Right ventricle myocardium inferior (tissue), 1 donor: ENCODE measurements around the gene TTC39B. TPM values are rescaled to one million over a fixed set of nuclear protein-coding genes. Genes with fewer than 3 reads are reported as not detected.

ENCODE experiments used
- ATAC-seq: fragments of 200-7000 bp; cut with Tn5 transposase; one replicate; pipeline ENCODE4 v1.9.1; 2020; ENCODE audit warnings: mild to moderate bottlenecking, moderate library complexity
- DNase-seq: peaks from one replicate; pipeline ENCODE4 v3.0.0; 2021; ENCODE audit errors: missing footprints
- intact Hi-C: fragments of 100-400 bp; cut with DNase I; formaldehyde crosslinking; loops from one replicate; pipeline ENCODE4 v1.11.0; 2022
- total RNA-seq: library from RNA; stranded (reverse); fragmentation: NEBNext Ultra II Directional; extraction: Animal tissue kit (Norgen Biotek cat#: 25700); gene quantifications from one replicate; pipeline ENCODE4 v1.2.1, GENCODE V29; 2021
- donor health status: DM: no; HTN: yes; CAD: no; lungs with severe emphysema.

The TTC39B gene
- total RNA-seq, 1 donor from 2014 or later: 1.9 TPM

DNA sequence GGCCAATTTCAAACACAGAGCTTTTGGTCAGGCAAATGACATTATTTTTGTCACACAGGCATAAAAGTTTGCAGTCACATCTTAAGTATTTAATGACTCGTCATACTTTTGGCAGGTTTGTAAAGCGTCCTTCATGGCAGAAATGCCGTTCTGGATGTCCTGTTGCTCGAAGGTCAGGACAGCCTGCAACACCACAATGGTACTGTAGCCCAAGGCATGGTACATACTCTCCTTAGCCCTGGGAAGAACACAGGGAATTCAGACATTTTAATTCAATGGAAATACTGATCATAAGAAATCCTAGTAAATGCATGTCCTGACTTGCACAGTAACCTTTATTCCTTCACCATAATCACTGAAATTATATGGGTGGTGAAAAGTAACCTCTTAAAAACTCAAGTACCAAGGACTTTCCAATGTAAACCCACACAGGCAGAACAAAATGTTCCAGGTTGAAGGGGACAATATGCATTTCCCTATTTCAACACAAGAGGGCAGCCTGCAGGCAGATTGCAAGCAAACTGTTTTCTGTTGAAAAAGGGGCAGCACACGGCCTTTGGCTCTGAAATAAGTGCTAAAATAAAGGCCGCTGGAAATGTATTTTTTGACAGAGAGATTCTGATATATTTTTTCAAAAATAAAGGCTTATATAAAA, 95.7 kb downstream of the TTC39B start:
- intact Hi-C loops: loop anchor here (2.0 to 5.0 kb wide), 3 partner anchors 96 to 396 kb away; partner anchors contain the start of genes SNAPC3 and TTC39B
- DNase-seq (no peak), ATAC-seq (peak; percentile 48)

DNA sequence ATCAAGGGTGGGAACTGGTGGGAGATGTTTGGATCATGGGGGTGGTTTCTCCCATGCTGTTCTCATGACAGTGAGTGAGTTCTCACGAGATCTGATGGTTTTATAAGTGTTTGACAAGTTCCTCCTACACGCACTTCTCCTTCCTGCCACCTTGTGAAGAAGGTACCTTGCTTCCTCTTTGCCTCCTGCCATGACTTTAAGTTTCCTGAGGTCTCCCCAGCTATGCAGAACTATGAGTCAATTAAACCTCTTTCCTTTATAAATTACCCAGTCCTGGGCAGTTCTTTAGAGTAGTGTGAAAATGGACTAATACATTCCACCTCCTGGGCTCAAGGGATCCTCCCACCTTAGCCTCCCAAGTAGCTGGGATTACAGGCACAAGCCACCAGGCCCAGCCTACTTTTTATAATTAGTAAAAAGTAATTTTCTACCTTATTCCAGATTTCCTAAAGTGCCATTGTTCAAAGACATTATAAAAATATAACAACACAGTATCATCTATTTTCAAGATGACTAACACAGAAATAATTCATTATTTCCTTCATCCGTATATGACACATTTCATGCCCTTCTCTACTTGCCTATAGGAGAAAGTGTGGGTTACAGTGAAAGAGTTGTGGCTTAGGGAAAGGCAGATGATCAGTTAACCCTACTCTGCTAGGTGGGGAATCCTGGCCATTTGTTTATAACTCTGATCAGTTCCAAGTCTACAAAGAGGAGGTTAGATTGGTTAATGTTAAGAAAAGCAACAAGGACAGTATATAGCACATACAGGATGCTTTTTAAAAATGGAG, 99.9 kb downstream of the TTC39B start:
- no peak for DNase-seq
- no peak for ATAC-seq
- intact Hi-C loops: no loop called here

DNA sequence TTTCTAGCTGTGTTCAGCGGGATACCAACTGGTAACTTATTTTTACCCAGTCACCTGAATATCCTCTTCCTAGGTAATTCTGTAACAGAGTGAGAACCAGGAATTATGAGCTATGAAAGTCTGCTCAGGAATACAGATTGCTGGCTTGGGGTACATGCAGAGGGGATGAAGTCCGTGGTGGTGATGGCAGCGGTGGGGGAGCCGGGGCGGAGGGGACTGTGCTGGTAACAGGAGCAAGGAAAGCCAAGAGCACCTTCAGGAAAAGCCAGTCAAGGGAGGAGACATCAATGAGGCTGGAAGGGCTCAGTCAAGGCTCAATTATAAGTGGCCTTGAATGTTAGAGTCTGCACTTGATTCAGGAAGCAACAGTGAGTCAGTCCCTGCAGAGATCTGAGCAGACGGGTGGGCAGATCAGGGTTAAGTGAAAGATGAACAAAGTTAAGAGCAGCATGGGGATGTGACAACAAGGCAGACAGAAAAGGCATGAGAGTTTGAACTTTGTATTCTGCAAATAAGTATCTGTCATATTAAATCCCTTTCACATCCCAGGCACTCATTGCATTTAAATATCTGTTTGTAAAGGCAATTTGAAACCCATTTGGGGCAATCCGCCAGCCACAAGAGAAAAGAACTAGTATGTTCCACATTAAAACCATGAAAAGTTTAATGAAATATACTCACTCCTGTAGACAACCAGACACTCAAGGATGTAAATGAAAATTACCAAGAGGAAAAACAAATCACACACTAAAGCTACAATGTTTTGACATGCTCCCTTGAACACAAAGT, 101.2 kb downstream of the TTC39B start:
- no peak for ATAC-seq
- intact Hi-C loops: no loop called here

DNA sequence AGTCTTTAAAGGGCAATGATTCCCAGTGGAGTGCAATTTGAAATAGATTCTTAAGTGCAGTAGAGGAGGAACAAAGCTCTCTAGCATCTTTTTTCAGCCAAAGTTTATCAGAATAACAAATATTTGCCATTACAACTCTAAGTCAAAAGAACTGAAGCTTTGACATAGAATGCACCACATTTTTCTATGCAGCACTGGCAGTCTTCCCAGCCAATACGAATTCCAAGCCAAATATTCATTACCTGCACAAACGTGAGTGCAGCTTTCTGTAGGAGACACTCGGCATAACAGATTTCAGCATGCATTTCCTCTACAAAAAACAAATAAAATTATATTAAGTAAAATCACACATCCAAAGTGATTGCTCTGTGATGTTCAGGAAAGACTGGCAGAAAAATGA, 103.4 kb downstream of the TTC39B start:
- no peak for ATAC-seq
- intact Hi-C loops: loop anchor here (1.0 kb wide), 1 partner anchor 12 kb away; no protein-coding TSS in a partner anchor

More for the DNA sequence above, 101.2 kb downstream of the TTC39B start:
- DNase-seq: no peak

DNA sequence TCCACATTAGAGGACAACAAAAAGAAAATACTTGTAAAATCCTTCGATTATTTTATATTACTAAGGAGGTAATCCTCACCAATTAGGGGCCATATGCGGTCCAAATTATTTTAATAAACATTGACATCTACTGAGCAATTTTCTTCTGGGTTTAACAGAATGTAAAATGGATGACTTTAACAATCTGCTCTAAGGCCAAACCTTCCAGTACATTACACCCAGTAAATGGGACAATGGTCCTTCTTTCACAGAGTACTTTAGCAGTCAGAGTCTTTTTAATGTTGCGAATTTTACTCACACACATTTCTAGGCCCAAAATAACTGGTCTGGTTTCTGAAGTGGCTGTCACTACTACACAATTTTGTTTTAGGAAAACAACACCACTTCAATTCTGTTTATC, 106.9 kb downstream of the TTC39B start:
- ATAC-seq (no peak), DNase-seq (no peak)
- intact Hi-C loops: no loop called here

More for the DNA sequence above, 103.4 kb downstream of the TTC39B start:
- no peak for DNase-seq

DNA sequence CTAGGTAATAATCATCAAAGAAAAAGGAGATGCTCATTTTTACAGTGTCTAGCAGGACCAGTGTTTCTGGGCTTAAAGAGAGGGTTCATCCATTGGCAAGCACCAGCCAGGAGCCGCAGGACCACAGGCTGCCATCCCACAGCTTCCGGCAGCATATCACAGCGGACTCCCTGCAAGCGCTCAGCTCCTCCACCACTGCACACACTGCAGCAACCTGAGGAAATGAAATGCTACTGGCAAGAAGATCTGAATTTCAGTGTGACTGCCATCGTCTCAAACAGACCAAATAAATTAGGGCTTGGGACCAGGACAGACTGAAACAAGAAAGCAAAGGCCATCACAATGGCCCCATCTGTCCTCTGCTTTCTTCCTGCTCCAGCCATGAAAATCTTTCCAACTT, 114.2 kb downstream of the TTC39B start:
- intact Hi-C loops: no loop called here
- DNase-seq: no peak
- no peak for ATAC-seq

DNA sequence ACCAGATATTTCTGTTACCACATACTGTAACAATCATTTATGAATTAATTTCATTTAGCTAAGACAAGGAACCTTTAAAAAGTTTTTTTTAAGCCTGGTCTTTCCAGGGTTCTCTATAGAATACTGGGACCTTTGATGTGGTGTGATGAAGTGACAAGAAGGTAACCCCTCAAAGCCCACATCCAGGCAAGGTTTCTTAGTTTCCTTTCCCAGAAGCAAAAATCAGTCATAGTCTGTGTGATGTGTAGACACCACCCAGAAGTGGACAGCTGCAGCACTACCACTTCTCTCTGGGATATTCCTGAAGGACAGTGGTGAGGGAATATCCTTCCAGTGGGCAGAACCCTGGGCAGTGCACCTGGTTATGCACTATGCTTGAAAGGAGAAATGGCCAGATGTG, 115.6 kb downstream of the TTC39B start:
- ATAC-seq (no peak), DNase-seq (no peak)
- intact Hi-C loops: loop anchor here (1.0 kb wide), 1 partner anchor 12 kb away; no protein-coding TSS in a partner anchor

DNA sequence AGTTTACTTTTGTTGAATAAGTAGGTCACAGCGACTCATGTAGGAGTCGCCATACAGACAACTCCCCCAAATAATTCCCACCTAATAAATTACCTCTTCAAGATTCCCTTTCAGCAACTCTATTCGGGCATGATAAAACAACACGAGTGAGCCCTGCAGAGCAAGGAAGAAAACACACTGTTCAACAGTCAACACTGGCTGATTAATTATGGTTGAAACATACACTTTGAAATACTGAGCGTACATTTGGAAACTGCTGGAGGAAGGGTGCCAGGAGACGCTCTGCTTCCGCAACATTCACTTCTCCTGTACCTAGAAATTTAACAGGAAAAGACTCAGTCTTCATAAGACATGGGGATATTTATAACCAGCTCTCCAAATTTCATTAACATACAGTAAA, 117.5 kb downstream of the TTC39B start:
- no peak for DNase-seq
- no peak for ATAC-seq
- intact Hi-C loops: no loop called here

DNA sequence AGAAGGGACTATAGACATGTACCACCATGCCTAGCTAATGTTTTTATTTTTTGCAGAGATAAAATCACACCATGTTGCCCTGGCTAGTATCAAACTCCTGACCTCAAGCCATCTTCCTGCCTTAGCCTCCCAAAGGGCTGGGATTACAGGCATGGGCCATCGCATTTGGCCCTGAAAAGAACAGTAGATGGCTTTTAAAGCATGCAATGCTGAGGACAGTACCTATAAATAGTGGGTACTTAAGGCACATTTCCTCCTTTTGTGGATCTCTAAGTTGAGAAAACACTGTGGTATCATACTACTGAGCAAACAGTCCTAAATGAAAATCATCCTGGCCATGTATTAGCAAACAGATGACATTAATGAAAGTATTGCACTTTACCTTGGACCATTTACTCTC, 119.4 kb downstream of the TTC39B start:
- DNase-seq (no peak), ATAC-seq (no peak)
- intact Hi-C loops: no loop called here

DNA sequence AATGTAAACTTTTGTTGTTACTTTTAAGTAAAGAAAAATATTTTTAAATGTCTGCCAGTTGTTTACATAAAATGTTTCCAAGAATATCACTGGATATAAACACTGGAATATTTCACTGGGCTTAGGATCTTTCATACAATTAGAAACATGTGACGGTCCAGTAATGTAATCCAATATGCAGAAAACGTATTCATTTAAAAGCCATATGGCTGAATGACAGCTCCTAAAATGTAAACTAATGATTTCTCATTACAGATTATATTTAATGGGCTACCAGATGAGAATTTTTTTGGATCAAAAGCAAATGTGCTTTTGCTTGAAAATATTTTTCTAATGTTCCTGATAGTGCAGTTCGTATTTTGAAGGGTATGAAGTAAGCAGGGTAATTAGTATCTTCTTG, 124.3 kb downstream of the TTC39B start:
- intact Hi-C loops: no loop called here
- DNase-seq (no peak), ATAC-seq (no peak)

DNA sequence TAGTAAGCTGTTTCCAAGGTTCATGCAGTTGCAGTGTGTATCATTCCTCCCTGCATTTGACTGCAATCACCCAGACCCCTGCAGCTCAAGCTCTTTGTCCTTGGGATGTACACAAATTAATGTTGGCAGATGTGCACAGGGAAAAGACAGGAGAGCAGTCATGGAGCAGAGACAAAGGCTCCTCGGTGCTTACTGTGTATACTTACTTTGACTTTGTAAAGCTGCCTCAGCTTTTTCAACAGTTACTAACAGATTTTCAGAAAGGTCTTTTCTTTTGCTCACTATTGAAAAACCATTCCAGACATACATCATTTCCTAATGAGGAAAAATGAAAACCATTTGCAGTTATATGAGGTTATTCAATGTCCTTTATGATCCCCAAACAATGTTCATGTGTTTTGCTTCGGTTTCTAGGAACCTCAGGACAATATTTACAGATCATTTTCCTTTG, 124.9 kb downstream of the TTC39B start:
- DNase-seq (no peak), ATAC-seq (no peak)
- intact Hi-C loops: no loop called here

DNA sequence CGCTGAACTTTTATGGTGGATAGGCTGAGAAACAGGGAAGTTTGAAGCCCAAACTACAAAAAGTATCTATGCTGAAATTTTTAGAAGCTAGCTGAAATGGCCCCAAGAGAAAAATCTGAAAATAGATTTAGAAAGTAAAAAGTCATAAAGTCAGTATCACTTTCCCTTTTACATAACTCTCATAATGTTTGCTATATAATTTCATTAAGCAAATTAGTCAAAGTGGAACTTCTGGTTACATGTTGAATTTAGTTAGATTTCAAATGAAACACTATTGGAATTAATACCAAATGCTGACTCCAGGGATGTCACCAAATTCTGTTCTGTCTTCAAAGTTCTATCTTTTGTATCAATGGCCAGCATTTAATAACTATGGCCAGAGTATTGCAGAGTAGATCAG, 126.9 kb downstream of the TTC39B start:
- no peak for DNase-seq
- intact Hi-C loops: no loop called here
- ATAC-seq: no peak

DNA sequence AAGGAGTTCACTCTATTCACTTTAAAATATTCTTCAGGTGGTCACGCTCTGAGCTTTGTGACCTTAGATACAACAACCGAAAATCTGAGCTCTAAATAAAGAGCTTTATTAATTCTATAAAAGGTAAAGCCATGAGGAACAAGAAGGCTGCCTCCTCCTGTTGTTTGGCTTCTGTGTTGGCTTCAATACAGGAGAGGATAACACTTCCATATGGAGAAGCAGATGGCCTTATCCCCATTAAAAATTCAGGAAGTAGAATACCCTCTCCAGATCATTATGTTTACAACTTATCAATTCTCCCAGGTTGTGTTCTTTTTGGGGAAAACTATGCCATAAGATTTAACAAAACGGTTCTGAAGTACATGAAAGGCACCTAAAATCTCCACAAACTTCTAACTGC, 128.4 kb downstream of the TTC39B start:
- intact Hi-C loops: no loop called here
- no peak for ATAC-seq
- DNase-seq: no peak

DNA sequence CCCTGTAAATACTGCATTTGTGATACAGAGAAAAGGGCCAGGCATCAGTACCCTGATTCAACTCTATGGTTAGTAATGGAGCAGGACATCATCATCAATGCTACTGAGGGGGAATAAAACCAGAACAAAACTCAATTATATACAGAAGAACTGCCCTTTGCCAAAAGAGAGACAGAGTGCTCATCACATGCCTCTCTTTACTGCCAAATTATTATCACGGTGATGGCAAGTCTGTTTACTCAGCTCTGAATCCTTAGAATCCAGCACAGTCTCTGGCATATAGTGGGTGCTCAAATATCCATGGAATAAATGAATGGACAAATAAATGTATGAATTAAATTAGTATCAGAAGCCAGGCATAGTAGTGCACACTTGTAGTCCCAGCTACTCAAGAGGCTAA, 130.2 kb downstream of the TTC39B start:
- ATAC-seq: no peak
- no peak for DNase-seq
- intact Hi-C loops: no loop called here

DNA sequence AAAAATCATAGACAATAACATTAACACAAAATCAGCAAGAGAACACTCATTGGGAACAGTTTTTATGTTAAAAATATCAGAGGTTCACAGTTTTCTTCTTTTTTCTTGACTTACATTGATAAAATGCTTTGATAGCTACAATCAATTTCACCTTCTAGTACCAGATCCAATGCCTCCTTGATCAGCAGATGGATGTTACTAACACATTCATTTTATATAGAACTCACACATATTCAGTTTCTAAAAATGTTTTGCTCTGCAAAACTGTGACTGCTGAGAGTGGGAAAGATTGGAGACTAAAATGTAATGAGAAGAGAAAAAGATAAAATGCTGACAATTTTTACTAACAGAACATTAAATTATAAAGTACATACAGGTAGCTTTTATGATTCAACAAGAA, 143.1 kb downstream of the TTC39B start:
- intact Hi-C loops: no loop called here
- DNase-seq (no peak), ATAC-seq (no peak)

DNA sequence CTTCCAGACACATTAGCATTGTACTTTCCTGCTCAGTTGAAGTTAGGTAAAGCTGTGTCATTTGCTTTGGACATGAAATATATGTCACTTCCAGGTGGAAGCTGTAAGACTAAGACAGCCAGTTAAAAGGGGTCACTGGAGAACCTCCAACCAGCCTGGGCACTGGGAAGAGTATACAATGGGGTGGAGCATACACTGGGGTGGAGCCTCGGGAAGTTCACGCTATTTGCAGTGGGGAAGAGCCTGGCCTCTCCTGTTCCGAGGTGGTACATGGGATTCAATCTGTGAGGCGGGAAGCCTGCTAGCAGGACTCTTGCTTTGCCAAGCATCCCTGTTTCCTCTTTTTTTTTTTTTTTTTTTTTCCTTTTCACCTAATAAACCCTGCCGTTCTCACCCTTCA, 145.3 kb downstream of the TTC39B start:
- intact Hi-C loops: no loop called here
- ATAC-seq (no peak), DNase-seq (no peak)

DNA sequence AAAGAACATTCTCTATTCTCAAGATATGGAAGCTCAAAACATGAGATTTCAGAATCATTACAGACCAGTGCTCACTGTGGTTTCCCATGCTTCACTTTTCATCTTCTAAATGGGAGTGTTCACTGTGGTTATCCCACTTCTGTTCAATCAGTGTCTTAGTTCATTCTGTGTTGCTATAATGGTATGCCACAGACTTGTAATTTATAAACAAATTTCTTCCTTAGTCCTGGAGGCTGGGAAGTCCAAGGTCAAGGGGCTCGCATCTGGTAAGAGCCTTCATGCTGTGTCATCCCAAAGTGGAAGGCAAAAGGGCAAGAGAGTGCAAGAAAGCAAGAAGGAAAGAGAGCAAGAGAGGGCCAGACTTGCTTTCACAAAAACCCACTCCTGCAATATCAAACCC, 146.3 kb downstream of the TTC39B start:
- DNase-seq (no peak), ATAC-seq (no peak)
- intact Hi-C loops: no loop called here

DNA sequence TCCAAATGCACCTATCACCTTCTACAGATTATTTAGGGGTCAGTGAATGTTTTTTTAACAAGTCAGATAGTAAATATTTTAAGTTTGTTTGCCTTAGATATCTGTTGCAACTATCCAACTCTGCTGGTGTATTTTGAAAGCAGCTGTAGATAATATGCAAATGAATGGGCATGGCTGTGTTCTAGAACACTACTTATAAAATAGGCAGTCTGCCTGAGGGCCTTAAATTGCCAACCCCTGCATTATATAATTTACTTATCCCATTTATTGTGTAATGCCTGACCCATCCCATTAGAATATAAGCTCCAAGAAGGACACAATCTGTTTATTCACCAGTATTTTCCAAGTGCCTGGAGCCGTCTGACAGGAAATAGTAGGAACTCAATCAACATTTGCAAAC, 149.0 kb downstream of the TTC39B start:
- no peak for ATAC-seq
- intact Hi-C loops: no loop called here
- DNase-seq: no peak

DNA sequence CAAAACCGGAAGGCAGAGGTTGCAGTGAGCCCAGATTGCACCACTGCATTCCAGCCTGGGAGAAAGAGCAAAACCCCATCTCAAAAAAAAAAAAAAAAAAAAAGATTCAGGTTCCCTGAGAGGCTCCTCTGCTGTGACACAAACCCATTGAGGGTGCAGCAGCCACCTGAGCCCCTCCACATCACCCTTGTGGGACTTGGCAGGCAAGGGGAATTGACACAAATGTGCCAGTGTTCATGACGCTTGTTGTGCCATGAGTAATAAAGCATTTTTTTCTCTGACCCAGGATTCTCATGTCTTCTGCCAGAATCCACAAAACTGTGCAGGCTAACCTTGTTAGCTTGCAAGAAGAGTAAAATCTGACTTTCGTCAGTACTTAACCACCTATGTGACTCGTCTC, 149.6 kb downstream of the TTC39B start:
- intact Hi-C loops: no loop called here
- ATAC-seq: no peak
- no peak for DNase-seq

DNA sequence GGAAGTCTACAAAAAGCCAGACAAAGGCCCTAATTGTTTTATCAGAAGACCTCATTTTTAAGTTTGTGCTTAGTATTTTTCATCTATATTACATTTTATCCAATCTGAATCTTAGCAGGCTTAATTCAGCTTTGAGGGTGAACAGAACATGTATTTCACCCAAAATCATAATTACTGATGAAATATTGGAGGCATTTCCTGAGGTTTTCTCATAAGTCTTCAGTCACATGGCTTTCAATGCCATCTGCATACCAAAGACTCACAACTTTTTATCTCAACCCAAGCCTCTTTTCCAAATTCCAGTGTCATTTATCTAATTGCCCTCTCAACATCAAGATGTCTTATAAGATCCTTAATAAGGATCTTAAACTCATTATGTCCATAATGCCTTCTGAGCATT, 150.8 kb downstream of the TTC39B start:
- intact Hi-C loops: no loop called here
- no peak for DNase-seq
- no peak for ATAC-seq
